ENCODE measurements around the gene VHLL.

The VHLL gene

DNA sequence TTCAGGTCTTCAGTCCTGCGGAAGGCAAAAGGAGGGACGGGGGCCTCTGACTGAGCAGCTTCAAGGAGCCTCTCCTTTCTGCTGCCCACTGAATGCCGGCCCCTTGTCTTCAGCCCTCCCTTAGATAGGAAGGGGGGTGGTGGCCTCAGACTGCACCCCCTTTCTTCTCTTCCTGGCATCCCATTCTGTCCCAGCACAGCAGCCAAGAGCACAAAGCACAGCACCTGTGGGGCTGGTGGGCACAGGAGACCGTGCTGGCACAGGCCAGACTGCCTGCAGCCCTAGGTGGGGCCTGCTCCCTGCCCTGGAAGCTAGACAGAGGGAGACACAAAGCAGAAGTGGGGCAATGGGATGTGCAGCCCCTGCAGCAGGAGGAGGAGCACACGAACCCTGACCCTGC lies 49.5 kb downstream of the VHLL start:
- no peak for DNase-seq
